Fibroblast of mammary gland (primary cell): ENCODE results near the gene RFT1.

Experiments
- DNase-seq: peaks from one replicate; pipeline ENCODE4 v3.0.0-alpha.2; 2010; ENCODE audit warnings: low read depth
- H3K4me3 ChIP-seq: 2 replicates; pipeline ENCODE4 v1.5.1; 2011; ENCODE audit warnings: low read depth, mild to moderate bottlenecking, low read length, moderate library complexity; ENCODE audit not compliant: control insufficient read depth
- CTCF ChIP-seq: conservative IDR thresholded peaks from 2 replicates; pipeline ENCODE4 v1.5.1; 2011; ENCODE audit warnings: low read depth, low read length, inconsistent platforms; ENCODE audit not compliant: control insufficient read depth, insufficient read depth

The RFT1 gene

GRCh38 chr3:53101956-53102355 is 28.3 kb downstream of the RFT1 start:
- no peak for DNase-seq
- no peak for TF ChIP-seq CTCF

GRCh38 chr3:53100818-53101466 is 29.3 kb downstream of the RFT1 start:
- no peak for DNase-seq
- TF ChIP-seq CTCF: no peak
- no peak overlapping the region for H3K4me3 ChIP-seq

More at GRCh38 chr3:53101956-53102355, 28.3 kb downstream of the RFT1 start:
- no peak overlapping the region for H3K4me3 ChIP-seq

GRCh38 chr3:53097887-53098286 is 32.3 kb downstream of the RFT1 start:
- no peak overlapping the region for H3K4me3 ChIP-seq
- no peak for DNase-seq
- no peak for TF ChIP-seq CTCF

GRCh38 chr3:53092942-53093341 is 37.3 kb downstream of the RFT1 start:
- DNase-seq: peak; percentile 27

GRCh38 chr3:53092216-53092615 is 38.0 kb downstream of the RFT1 start:
- no peak for TF ChIP-seq CTCF
- DNase-seq: no peak
- no peak overlapping the region for H3K4me3 ChIP-seq

More at GRCh38 chr3:53092942-53093341, 37.3 kb downstream of the RFT1 start:
- H3K4me3 ChIP-seq: no peak overlapping the region
- TF ChIP-seq CTCF: no peak

- no peak overlapping the region for H3K4me3 ChIP-seq
- DNase-seq: no peak
- TF ChIP-seq CTCF: no peak
Measured at GRCh38 chr3:53091011-53091410, 39.2 kb downstream of the RFT1 start.

GRCh38 chr3:53089511-53089910 is 40.7 kb downstream of the RFT1 start:
- H3K4me3 ChIP-seq: no peak overlapping the region
- no peak for TF ChIP-seq CTCF
- no peak for DNase-seq
